Germinal center (tissue), 1 donor: ENCODE data around the gene OLFML2A.
"Not testable (repeated sequence)": the region's sequence is repeated elsewhere in the genome, so short reads cannot be mapped to it uniquely, and the experiment has no call there.

ENCODE experiments used
- DNase-seq: peaks from one replicate; pipeline ENCODE4 v3.0.0; 2012; ENCODE audit warnings: mixed read lengths, low spot score

Gene OLFML2A

DNA sequence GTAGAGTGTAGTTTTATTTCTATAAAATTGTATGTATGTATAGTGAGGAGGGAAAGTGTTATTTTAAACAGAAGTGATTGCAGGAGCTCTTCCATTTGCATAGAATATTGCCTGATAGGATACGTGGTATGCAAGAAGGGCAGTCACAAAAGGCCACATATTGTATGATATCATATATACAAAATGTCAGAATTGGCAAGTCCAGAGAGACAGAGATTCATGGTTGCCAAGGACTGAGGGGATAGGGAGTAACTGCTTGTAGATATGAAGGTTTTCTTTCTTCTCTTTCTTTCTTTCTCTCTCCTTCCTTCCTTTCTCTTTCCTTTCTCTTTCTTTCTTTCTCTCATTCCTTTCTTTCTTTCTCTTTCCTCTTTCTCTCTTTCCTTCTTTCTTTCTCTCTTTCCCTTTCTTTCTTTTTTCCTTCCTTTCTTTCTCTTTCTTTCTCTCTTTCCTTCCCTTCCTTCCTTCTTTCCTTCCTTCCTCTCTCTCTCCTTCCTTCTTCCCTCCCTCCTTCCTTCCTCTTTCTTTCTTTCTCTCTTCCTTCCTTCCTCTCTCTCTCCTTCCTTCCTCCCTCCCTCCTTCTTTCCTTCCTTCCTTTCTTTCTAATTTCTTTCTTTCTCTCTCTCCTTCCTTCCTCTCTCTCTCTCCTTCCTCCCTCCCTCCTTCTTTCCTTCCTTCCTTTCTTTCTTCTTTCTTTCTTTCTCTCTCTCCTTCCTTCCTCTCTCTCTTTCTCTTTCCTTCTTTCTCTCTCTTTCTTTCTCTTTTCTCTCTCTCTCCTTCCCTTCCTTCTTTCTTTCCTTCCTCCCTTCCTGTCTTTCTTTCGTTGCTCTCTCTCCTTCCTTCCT is 51.8 kb downstream of the OLFML2A start:
- no peak for DNase-seq

DNA sequence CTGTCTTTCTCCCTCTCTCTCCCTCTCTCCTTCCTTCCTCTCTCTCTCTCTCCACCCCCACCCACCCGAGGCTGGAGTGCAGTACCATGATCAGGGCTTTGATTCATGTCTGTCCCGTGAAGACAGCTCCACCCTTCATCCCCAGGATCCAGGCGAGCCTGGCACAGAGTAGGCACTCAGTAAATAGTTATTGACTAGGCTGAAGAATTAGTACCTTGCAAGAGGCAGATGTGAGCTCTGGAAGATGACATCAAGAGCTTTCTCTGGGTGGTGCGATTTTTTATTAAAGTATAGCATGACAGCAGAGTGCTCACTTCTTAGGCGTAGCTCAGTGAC is 52.4 kb downstream of the OLFML2A start:
- DNase-seq = no peak

DNA sequence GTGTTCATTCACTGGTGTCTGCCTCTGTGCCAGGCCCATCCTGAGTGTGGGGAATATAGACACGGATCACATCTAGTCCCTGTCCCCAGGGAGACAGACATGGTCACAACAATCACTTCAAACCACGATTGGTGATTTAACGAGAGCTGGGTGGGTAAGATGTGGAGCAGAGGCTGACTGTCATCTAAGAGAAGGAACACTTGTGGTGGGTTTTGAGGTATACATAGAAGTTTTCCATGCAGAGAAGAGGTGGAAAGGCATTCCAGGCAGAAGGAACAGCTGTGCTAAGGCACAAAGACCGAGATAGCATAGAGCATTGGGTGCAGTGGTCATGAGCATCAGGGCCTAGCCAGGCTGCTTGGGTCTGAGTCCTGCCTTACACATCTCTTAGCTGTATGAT is 53.7 kb downstream of the OLFML2A start:
- no peak for DNase-seq

DNA sequence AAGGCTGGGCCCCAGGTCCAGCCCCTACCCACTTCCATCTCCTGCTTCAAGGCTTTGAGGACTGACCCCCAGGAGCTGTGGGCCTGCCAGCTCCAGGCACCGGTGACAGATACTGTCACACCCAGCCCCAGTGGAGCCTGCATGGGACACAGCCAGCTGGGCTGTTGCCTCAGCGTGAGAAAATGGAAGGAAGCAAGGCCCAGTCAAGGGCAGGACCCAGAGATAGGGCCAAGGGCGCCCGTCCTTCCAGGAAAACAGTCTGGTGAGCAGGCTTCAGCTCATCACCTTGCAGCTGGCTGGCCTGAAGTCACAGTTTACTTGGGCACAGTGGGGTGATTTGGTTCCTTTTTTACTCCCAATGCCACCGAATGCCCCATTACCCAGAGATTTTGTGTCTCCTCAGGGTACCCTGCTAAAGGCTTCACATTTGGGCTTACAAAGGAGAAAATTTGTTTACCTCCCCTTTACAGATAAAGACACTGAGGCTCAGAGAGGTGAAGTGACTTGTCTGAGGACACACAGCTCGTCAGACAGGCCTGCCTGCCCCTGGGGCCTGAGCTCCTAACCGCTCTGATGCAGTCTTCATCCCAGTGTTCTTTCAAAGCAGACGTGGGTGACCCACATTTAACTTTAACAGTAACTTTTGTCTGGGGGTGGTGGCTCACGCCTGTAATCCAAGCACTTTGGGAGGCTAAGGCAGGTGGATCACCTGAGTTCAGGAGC is 54.9 kb downstream of the OLFML2A start:
- no peak for DNase-seq

DNA sequence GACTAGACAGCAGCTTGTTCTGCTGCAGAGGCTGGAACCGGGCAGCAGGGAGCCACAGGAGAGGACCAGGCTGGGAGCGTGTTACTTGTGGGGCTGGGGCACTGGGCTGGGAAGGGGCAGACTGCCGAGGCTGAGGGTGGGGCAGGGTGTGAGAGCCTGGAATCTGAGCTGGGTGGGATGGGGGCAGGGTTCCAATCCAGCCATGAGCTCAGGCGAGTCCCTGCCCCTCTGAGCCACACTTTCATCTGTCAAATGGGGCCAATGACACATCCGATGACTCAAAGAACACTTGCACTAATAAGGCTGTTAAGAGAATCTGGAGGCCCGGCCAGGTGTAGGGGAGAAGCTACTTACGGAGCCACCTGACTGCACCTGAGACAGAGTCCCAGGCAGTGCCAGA is 57.7 kb downstream of the OLFML2A start:
- no peak for DNase-seq

DNA sequence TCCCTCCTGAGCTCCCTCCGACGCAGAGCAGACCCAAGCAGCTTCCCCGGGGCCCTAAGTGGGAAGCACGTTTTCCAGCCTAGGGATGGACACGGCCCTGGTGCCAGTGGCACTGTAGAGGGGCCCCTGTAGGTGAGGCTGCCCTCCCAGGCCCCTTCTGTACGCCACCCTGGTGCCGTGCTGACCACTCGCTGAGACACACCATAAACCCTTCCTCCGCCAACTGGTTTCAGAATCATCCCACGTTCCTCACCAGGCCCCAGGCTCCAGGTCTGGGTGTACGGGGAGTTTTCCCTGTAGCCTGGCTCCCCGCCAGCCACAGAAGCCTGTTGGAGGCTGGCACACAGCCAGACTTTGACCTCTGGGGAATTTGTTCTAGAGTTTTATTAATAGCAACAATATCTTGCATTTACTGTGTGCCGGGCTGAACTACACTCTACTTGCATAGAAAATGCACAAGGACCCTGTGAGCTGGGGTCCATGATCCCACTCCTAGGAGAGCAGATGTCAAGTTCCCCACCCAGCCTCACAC is 58.2 kb downstream of the OLFML2A start:
- DNase-seq = no peak

DNA sequence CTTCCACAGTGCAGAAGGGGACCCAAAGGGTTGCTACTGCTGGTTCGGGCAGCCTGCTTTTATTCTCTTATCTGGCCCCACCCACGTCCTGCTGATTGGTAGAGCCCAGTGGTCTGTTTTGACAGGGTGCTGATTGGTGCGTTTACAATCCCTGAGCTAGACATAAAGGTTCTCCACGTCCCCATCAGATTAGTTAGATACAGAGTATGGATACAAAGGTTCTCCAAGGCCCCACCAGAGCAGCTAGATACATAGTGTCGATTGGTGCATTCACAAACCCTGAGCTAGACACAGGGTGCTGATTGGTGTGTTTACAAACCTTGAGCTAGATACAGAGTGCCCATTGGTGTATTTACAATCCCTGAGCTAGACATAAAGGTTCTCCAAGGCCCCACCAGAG is 61.2 kb downstream of the OLFML2A start:
- DNase-seq = not testable (repeated sequence)

DNA sequence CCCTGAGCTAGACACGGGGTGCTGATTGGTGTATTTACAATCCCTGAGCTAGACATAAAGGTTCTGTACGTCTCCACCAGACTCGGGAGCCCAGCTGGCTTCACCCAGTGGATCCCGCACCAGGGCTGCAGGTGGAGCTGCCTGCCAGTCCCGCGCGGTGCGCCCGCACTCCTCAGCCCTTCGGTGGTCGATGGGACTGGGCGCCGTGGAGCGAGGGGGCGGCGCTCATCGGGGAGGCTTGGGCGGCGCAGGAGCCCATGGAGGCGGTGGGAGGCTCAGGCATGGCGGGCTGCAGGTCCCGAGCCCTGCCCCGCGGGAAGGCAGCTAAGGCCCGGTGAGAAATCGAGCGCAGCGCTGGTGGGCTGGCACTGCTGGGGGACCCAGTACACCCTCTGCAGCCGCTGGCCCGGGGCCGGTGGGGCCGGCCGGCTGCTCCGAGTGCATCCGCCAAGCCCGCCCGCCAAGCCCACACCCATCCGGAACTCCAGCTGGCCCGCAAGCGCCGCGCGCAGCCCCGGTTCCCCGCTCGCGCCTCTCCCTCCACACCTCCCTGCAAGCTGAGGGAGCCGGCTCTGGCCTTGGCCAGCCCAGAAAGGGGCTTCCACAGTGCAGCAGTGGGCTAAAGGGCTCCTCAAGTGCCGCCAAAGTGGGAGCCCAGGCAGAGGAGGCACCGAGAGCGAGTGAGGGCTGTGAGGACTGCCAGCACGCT is 61.8 kb downstream of the OLFML2A start:
- DNase-seq = not testable (repeated sequence)

DNA sequence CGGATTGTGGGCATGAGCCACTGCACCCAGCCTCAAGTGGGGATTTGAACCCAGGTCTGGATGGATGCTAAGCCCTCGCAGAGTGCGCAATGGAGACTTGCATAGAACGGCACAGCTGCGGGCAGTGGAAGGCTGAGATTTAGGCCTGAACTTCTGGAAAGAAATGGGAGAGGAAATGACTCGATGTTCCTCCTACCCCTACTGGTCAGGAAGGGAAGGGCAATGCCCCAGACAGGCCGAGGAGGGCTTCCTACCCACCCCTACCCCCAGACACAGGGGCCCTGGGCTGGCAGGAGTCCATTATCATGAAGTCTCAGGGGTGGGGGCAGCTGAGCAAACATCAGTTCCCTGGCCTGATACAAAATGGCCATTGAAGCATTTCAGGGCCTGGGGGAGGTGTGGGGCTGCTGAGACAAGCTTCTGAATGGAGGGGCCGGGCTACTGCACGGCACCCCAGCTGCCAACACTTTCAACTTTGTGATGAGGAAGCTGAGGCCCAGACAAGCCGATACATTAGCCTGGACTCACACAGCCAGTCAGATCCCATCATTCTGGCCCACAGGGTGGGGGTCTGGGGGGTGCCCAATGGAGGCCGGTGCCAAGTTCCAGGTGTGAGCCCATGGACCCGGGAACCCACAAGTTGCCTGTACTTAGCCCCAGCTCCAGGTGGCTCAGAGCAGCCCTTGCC is 62.8 kb downstream of the OLFML2A start:
- no peak for DNase-seq

DNA sequence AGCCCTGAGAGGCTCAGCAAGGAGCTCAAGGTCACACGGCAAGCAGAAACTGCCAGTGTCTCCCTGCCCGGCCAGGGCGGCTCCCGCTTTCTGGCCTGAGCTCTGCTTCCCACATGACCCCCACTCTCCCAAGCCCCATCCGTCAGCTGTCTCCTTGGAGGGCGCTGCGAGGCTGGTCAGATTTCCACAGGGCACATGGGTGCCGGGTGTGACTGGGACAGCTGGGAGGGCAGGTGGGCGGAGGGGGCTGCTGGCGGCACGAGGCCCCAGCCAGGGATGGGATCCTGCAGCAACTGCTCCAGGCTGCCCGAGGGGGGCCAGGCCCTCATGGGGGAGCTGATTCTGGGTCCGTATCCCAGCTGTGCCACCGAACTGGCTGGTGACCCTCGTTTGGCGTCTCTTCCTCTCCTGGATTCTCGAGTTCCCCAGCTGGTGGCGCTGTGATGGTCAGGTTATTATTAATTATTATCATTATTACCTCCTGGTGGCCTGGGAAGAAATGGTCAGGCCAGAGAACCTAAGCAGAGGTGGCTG is 63.4 kb downstream of the OLFML2A start:
- DNase-seq = no peak

DNA sequence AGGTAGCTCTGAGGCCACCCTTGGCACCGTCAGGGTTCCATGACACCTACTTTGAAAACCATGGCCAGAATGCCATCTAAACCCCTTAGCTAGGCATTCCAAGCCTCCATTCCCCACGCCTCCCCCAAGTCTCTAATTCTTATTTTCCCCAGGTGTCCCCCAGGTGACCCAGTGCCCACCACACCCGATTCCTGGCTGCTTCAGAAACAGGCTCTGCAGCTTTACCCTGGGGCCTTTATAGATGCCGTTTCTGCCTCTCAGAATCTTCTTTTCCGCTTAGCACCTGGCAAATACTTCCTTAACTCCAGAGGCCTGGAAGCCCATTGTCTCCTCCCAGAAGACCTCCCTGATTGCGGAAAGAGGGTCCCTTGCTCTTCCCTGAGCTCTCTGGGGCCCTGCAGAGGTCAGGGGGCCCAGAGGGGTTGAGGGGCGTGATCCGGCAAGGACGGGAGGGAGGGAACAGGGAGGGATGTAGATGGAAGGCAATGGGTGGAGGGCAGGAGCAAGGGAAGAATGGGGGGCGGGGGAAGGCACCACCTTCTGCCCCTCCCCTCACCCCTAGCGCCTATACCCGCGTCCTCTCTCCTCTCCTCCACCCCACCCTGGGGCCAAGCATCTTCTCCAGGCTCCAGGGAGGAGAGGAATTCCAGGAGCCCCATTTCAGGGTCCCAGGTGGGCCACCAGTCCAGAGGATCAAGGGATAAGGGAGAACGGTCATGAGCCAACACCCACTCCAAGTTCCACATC is 64.3 kb downstream of the OLFML2A start:
- no peak for DNase-seq

DNA sequence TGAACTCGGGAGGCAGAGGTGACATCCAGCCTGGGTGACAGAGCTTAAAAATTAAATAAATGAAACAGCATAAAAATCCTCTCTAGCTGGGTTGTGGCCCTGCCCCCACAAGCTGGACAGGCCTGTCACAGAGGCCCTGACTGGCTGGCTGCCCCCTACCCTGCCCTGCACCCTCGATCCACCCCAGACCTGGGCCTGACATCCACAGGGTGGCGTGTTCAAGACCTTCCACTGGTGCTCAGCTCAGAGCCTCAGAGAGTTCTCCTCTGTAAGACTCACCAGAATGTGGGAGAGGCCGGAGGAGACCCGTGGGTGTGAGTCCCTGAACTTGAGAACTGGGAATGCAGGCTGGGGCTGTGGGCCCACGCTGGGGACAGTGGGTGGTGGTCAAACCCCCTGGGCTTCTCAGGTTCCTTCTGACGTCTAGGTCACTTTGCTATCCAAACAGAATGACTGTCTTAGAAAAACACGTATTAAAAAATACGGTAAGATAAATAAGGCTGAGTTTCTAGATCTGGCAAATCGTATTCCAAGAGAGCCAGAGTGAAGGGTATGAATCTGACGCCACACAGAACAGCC is 66.6 kb downstream of the OLFML2A start:
- no peak for DNase-seq

DNA sequence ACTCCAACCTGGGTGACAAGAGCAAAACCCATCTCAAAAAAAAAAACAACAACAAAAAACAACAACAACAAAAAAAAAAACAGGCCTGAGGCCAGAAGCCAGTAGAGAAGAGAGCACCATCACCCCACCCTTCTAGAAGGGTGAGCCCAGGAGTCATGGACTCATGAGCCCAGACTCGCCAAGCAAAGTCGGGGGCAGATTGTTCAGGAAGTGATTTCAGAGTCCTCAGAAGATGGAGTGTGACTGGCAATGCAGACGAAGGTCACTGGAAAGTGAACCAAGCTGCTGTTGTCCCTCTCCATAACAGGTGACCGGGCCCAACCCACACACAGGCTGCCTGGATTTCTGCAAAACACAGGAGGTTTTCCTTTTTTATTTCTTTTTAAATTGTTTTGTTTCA is 67.4 kb downstream of the OLFML2A start:
- no peak for DNase-seq

DNA sequence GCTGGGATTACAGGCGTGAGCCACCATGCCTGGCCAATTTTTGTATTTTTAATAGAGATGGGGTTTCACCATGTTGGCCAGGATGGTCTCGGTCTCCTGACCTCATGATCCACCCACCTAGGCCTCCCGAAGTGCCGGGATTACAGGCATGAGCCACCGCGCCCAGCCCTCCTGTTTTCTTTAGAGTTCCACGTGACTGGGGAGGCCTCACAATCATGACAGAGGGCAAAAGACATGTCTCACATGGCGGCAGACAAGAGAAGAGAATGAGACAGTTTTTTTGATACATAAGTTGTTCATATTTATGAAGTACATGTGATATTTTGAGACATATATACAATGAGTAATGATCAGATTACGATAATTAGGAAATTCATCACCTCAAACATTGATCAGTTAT is 69.5 kb downstream of the OLFML2A start:
- not testable (repeated sequence) for DNase-seq

DNA sequence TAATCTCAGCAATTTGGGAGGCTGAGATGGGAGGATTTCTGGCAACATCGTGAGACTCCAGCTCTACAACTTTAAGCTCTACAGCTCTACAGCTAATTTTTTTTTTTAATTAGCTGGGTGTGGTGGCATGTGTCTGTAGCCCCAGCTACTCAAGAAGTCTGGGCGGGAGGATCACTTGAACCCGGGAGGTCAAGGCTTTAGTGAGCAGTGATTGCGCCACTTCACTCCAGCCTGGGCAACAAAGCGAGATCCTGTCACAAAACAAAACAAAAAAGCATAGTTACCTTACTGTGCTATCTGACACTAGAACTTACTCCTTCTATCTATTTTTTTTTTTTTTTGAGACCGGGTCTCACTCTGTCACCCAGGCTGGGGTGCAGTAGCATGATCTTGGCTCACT is 70.0 kb downstream of the OLFML2A start:
- no peak for DNase-seq

DNA sequence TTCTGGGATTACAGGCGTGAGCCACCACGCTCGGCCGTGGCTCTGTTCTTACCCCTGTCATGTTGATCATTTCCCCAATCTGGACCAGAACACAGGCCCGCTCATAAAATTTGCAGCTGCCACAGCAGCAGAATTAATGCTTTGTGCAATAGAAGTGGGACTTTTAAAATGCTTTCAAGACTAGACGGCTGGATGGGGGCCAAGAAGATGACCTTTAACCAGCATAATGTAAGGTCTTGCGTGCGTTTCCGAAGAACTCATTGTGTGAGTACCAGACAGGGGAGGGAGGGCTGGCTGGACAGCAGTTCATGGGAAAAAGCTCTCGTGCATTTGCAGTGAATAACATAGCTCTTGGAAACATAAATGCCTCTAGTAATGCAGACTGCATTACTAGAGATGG is 72.9 kb downstream of the OLFML2A start:
- DNase-seq = no peak

DNA sequence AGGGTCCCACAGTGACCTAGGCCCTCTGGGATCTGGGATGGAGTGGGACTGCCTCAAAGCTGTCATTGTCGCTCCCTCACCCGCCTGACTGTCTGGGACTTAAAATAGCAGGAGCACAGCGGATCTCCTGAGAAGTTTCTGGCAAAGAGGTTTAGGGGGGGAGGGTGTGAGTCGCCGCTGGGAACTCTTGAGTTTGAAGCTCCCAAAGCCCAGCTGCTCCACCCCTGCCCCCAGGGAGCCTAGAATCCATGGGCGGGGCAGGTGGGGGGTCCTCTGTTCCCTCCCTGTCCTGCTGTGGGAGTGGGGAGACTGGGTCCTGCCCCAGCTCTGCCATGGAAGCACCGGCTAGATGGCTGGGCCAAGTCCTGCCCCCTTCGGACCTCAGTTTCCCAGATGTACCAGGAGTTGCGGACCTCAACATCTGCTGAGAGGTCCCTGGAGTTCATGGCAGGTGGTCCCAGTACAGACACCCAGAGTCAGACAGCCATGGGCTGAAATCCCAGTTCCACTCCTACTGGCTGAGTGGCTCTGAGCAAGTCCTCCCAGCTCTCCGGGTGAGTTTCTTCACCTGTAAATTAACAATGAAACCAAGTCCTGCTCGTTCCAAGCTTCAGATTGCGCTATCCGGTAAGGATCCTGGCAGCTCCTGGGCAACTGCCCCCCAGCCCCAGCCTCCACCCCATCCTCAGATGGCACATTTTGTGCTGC is 75.3 kb downstream of the OLFML2A start:
- no peak for DNase-seq

DNA sequence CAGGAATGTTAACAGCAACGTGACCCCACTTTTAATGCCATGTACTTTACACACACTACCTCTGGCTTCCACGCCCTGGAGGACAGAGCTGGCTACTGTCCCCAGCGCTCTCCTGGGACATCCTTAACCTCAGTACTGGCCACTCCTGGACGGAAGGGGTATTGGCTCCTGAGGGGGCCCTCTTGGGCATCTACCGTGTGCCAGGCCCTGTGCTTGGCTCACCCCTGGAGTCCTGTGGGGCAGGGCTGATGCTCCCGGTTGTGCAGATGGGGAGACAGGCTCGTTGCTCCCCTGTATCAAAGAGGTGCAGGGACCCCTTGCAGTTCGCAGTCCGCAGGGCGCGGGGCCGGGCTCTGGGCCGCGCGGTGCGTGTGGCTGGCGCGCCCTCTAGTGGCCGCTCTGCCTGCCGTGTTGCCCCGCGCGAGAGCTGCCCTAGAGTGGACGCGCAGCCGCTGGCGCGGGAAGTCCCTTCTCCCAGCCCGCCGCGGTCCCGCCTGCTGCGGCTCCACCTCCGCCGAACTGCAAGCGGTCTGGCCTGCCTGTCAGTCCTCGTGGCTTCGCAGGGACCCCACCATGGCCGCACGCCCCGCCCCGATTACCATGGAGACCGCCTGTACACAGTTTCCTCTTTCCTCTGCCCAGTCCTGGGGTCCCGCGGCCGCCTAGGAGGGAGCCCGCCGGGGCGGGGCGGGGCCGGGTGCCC is 76.0 kb downstream of the OLFML2A start, which contains the start of gene WDR38:
Gene WDR38, plus strand, starts transcription at position 632 of the 703 bp plus-strand sequence. CDS start 72 bp downstream, outside the sequence.
- DNase-seq = peak; percentile 84

DNA sequence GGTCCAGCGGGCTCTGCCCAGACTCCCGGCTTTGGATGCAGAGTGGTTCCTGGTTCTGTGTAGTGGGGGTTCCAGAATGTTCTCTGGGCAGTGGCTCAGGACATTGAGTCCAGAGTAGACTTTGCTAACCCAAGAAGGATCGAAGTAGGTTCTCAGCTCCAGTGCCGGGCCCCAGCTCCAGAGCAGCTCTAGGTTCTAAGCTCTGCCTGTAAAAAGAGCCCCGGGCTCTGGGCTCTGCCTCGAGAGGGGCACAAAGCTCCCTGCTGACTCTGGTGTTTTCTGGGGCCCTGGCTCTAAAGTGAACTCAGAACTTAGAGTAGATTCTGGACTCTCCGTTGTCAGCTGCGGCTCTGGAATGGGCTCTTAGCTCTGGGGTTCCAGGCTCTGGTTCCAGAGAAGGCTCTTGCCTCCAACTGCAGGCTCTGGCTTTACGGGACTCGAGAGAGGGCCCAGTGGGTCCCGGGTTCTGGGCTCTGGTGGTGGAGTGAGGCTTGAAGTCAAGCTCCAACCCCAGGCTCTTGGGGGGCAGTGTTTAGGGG is 76.7 kb downstream of the OLFML2A start:
- no peak for DNase-seq
